Suppressor macrophage (primary cell): ENCODE data around the gene TRAF6.

Source experiments
- DNase-seq, 4 experiments: peaks; one replicate each; pipeline ENCODE4 v3.0.0-alpha.2; 2020 to 2022

Gene TRAF6

GRCh38 chr11:36458129-36458915 is 51.8 kb downstream of the TRAF6 start:
- no peak for DNase-seq

- no peak for DNase-seq
Observed at GRCh38 chr11:36456156-36456555, 53.9 kb downstream of the TRAF6 start.

- peak; percentile 15 to 54 (median 47) for DNase-seq
Observed at GRCh38 chr11:36455658-36456111, 54.4 kb downstream of the TRAF6 start.

DNA sequence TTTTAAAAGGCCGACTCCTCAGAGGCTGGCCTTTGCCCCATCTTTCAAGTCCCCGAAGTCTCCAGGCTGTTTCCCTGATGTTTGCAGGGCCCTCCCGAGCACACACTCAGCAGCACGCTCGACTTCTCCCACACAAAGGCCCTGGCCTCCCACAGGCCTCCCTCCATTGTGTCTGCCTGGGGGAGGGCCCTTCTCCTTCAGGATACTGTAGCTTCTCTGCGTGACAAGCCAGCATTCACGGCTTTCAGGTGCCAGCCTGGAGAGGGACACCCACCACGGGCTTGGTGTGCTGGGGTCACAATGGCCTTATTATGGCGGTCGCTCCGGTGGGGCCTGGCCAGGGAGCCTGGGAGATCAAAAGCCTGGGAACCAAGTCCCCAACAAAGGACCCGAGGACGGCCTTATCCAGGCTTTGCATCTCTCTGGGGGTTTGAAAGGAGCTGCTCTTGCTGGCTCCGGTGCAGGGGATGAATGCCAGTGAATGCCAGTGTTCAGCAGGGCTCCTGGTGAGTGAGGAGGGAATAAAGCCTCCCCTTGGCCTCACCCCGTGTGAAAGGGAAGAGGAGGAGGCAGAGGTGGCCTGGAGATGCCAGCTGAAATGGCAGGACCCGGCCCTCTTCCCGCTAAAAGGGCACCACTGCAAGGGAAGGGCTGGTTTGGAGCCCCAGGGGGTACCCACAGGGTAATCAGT is 55.0 kb downstream of the TRAF6 start:
- no peak for DNase-seq

DNA sequence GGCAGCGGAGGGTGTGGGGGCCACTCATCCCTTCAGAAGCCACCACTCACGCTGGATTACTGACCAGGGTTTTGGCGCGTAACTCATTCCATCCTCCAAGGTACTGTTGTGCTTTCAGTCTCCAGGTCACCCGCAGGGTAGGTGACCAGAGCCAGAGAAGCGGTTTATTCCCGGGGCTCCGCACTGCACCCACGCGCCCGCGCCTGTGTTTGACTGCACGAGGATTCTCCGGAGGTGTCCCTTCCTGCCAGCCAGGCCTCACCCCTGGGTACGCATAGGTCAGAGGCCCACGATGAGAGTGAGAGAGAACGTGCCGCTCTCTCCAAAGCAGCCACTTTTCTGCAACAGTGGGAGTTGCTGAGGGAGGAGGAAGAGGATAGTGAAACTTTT is 55.5 kb downstream of the TRAF6 start:
- DNase-seq: no peak

DNA sequence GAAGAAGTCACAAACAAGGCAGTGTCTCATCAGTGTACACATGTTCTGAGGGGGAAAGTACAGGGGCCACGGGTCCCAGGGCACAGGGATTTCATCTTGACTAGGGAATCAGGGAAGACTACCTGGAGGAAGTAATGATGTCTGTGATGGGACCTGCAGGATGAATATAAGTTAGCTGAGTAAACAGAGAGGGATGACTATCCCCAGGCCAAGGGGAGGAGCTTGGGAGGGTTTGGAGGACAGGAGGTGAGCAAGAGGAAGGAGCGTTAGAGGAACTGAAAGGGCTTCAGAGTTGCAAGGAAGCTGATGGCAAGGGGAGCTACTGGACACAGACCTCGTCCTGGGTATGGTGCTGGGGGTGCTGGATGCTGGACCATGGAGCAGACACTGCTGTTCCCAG is 56.4 kb downstream of the TRAF6 start:
- peak; percentile 42 to 69 (median 66) for DNase-seq

DNA sequence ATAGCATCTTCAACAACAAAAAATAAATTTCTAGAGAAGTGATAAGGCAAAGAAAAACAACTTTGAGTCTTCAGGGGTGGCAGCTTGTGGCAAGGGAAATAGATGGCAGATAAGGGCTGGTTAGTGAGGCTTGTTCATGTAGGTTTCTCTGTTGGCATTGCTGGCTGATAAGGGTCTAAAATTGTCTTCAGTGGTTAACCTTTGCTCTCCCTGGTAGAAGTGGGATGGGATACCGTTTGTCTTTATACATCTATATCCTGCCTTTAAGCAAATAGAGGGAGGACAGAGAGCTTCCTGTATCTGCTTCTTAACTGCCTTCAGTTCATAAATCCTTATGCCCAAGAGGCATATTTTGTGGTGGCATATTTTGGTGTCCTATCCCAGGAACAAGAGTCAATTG is 57.1 kb downstream of the TRAF6 start:
- no peak for DNase-seq

DNA sequence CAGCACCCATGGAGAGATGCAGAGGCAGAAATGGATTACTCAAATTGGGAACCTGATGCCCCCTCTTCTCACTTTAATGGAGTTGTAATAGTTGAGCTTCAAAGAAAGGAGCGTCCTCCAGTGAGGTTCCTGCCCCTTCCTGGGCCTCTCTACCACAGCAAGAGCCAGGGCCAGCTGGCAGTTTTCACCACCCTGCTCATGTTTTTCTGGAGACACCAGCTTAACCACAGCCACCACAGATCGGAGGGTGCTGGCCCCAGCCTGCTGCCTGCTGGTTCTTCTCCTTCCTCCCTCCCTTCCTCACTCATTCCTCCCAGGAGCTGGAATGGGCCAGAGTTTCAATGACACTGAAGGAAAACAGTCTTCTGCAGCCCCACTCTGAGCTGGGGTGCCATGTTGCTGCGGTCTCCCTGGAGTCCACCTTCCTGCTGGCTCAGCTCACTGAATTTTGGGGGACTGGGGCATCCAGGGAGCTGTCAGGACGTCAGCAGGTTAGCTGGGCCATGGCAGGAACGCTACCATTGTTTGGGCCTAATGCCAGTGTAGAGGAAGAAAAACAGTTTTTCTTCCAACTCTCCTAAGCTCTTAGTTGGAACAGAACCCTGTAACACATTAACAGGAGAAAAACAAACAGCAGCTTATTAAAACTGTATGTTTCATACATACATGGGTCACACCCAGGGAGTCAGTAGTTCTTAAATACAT is 57.7 kb downstream of the TRAF6 start:
- DNase-seq: no peak

- DNase-seq: no peak
Observed at GRCh38 chr11:36451681-36452080, 58.4 kb downstream of the TRAF6 start.

GRCh38 chr11:36451045-36451444 is 59.0 kb downstream of the TRAF6 start:
- DNase-seq: no peak

DNA sequence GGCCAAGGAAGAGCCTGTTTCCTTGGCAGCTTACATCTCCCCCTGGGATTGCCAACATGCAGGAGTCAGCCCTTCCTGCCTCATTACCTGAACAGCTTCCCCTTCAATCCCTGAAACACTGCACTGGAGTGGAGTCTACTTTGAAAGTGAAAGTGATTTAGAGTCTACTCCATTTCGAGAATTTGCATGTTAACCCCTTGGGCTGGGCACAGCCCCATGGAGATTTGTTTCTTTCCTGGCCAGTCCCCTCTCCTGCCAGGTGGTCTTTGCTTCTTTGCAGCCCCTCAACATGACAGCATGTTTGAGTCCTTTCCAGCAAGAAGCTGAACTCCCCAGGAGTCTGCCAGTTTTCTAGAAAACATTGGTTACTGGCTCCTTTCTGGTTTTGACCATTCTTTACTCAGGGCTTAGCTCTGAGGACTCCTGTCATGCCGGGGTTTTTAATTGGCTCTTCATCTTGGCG is 59.9 kb downstream of the TRAF6 start:
- no peak for DNase-seq

DNA sequence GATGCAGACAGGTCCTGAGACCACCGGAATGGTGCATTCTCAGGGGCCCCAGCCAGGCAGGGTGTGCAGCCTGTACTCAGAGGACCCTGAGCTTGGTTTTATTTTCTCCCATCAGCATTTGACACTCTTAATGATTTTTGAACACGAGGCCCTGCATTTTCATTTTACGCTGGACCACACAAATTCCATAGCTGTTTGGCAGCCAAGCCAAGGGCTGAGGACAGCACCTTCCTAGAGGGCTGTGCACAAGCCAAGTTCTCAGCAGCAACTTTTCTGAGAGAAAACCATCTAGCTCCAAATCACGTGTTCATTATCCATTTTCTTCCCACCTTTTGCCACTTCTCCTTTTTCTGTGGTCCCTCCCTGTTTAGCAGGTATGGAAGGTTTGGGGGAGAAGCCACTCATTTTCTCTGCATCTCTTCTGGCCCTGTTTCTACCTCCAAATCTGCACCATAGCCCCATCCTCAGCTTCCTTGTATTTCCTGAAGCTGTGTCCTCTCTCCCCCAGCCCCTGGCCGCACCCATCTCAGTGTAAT is 60.4 kb downstream of the TRAF6 start:
- DNase-seq: no peak

GRCh38 chr11:36447947-36448346 is 62.1 kb downstream of the TRAF6 start:
- DNase-seq: no peak

DNA sequence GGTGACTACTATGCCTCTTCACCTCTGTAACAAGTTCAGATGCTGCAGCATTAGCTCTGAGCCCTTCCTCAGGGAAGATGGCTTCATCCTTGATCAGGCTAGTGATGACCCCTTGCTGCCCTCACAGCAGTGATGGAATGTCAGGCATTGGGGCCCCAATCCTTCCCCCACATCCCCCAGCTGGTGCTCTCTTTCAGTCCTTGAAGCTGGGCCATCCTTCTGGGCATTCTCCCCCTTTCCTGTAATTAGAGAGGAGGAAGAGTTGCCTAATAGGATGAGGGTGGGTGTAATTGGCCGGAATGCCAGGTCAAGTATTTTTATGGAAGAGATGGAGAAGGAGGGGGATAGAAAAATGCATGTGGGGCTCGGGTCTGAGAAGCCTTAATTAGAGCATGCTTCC is 62.6 kb downstream of the TRAF6 start:
- no peak for DNase-seq

- DNase-seq: no peak
Observed at GRCh38 chr11:36446135-36446534, 63.9 kb downstream of the TRAF6 start.

DNA sequence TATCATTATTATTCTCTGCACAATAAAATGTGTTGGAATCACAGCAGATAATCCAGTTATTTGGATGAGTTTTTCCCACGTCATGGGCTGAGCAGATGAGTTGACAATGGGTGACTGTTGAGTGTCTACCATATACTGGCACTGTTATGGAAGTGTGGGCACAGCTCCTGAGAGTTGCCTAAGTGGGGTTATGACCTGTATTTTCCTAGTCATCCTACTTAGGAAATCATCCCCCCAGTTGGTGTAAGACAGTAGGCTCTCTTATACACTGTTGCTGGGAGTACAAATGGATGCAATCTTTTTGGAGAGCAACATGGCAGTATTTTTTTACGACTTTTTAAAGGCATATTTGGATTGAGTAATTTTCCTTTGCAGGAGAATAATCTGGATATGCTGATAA is 66.4 kb downstream of the TRAF6 start:
- peak; percentile 13 to 47 (median 26) for DNase-seq

DNA sequence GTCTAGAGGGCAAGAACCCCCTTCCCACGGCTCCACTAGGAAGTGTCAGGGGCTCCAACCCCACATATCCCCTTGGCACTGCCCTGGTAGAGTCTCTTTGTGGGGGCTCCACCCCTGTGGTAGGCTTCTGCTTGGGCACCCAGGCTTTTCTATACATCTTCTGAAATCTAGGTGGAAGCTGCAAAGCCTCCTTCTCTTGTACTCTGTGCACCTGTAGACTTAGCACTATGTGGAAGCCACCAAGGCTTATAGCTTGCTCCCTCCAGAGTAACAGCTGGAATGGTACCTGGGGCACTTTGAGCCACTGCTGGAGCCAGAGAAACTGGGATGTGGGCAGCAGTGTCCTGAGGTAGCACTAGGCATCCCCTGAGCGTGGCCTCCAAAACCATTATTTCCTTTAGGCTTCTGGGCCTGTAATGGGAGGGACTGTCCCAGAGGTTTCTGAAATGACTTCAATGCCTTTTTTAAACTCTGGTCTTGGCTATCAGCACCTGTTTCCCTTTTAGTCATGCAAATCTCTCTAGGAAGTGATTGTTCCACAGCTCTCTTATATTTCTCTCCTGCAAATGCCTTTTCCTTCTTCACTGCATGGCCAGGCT is 68.4 kb downstream of the TRAF6 start:
- DNase-seq: no peak

GRCh38 chr11:36438126-36438525 is 71.9 kb downstream of the TRAF6 start:
- peak in 3 of 4 experiments; percentile 28 to 61 (median 59) for DNase-seq

DNA sequence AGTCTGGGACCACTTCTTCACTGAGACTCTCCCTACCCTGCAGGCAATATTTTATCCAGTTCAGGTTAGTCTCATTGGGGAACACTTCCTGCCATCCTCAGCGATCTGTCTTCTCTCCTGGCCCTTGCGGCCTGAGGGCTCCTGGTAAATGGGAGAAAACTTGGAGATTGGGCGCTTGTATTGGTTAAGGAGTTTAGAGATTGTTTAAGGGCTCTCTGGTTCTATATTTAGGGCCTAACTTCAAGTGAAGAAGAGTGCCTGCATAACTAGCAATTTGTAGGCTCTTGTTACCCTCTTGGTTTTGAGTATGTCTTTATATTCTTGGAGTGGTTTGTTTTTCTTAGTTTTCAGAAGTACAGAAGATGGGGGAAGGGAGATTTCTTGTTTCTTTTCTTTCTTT is 72.7 kb downstream of the TRAF6 start:
- DNase-seq: no peak
